Activated CD4-positive, alpha-beta T cell treated with anti-CD3 and anti-CD28 coated beads, Interleukin-2, amount 50 U/mL, for 4 hours (primary cell): ENCODE measurements around the gene HOXA11.

Source experiments
- DNase-seq, 2 experiments: peaks; one replicate each; pipeline ENCODE4 v3.0.0-alpha.2; 2020

HOXA11 gene

DNA sequence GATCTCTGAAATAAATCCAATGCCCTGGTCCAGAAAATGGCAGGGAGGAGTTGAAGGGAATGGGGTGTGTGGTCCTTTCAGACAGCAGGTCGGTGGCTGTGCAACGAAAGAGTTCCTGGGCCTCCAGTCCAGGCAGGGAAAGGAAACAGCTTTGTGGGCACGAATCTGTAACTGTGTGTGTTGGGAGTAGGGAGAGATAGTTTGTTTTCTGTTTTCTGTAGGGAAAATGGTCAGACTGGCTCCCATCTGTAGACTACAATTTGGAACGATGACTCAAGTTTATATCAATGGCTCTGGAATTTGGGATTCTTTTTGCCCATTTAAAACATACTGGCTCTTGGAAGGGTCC is 17.1 kb downstream of the HOXA11 start:
- DNase-seq: no peak

DNA sequence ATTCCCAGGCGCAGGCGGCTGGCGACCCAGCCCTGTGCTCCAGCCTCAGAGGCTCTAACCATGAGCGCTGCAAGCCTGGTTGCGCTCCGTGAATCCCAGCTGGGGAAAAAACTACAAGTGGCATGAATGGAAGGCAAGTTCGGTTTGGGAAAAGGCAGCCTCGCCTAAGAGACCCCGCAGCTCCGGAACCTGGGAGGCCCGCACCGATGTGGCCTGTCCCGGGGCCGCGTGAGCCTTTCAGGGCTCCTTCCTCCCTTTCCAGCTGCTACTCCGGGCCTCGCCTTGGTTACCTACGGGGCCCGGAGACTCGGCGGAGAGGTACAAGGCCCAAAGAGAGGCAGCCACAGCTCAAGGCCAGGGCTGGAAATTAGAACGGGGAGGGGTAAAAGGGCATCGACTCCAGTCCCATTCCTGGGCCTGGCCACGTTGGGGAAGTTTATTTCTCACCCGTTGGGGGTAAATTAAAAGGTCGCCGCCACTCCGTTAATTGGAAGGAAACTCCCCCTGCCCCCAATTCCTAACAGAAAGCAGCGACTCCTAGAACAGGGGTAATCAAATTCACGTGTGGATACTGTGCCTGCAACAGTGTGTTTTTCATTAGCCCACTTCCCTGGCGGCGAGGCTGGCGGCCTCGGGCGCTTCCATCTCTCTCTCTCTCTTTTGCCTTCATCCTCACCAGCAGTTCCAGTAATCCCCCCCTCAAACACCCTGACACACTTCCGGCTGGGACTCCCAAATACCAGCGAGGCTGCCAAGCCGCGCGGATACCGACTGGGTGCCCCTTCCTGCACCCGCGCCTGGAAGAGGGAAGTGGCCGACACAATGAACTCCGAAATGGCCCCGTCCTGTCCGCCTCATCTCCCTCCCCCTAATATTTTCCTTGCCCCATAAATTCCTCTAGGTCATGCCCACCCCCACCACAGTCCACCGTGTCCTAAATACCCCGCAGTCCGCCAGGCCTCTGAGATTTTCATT is 18.2 kb downstream of the HOXA11 start:
- DNase-seq: no peak

DNA sequence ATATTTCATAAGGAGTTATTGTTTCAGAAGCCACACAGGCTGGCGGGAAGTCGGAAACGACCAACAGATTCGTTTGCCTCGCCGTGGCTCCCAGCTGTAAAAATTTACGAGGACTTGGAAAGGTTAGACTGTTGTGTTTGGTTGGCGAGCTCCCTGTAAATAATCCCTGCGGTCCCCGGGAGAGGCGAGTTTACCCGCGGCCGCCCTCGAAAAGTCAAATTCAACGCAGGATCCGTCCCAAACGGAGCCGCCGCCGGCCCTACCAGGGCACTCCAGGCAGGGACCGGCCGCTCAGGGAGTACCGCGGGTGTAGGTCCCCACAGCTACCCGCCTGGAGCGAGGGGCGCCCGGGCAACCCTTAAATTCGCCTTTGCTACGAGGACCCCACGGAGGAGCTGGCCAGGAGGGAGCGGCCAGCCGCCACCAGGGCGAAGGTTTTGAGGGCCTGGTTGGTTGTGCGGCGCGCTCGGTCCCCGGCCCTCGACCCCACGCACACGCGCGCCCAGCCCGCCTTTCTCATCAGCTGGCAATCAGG is 19.0 kb downstream of the HOXA11 start:
- no peak for DNase-seq

DNA sequence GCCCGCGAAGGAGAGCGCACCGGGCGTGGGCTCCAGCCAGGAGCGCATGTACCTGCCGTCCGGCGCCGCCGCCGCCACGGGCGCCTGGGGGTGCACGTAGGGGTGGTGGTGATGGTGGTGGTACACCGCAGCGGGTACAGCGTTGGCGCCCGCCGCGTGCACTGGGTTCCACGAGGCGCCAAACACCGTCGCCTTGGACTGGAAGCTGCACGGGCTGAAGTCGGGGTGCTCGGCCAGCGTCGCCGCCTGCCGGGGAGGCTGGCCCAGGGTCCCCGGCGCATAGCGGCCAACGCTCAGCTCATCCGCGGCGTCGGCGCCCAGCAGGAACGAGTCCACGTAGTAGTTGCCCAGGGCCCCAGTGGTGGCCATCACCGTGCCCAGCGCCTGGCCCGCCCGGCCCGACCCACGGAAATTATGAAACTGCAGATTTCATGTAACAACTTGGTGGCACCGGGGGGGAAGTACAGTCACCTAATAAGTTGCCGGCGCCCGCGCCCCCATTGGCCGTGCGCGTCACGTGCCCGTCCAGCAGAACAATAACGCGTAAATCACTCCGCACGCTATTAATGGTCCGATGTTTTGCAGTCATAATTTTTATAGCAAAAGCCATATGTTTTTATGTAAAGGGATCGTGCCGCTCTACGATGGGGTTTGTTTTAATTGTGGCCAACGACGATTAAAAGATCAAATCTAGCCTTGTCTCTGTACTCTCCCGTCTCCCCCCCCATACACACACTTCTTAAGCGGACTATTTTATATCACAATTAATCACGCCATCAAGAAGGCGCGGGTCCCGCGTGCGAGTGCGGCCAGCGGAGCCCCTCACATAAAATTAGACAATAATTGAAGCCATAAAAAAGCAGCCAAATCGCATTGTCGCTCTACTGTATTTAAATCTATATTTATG is 19.7 kb downstream of the HOXA11 start, which contains the start of gene HOXA9:
HOXA9 (minus strand) TSS at position 449 of the 907 bp plus-strand sequence; CDS start at position 369, 80 bp downstream.
- no peak for DNase-seq

DNA sequence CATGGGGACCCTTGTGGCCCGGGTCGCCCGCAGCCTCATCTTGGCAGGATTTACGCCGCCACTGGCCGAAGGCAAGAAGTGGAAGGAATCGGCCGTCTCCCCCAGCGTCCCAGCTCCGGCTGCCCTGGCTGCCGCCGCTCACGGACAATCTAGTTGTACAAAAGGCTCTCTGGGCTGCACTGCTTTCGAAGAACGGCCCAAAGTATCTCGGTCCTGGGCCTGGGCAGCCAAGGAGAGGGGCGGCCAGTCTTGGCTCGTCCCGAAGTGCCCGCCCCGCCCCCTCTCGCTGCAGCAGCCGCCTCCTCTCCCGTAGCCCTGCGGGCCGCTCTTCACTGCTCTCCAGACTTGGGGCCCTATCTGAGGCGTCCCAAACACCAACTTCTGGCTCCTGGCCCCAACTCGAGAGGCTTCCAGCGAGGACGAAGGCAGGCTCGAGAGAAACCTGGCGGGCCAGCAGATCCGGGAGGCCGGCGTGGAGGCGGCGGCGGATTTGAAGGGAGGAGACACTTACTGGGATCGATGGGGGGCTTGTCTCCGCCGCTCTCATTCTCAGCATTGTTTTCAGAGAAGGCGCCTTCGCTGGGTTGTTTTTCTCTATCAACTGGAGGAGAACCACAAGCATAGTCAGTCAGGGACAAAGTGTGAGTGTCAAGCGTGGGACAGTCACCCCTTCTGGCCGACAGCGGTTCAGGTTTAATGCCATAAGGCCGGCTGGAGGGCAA is 20.5 kb downstream of the HOXA11 start:
- DNase-seq: no peak

DNA sequence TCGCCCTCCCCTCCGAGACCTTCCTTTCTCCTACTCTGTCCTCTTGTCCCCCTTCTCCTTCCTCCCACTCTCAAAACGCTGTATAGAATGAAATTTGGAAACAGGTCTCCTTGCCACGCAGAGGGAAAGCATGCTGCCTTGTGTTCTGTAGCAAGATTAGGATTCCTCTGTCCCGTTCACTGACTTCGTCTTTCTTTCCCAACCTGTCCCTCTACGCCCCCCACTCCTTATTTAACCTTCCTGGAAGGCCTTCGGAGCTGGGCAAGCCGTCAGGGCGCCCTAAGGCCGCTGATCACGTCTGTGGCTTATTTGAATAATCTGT is 21.0 kb downstream of the HOXA11 start:
- no peak for DNase-seq

DNA sequence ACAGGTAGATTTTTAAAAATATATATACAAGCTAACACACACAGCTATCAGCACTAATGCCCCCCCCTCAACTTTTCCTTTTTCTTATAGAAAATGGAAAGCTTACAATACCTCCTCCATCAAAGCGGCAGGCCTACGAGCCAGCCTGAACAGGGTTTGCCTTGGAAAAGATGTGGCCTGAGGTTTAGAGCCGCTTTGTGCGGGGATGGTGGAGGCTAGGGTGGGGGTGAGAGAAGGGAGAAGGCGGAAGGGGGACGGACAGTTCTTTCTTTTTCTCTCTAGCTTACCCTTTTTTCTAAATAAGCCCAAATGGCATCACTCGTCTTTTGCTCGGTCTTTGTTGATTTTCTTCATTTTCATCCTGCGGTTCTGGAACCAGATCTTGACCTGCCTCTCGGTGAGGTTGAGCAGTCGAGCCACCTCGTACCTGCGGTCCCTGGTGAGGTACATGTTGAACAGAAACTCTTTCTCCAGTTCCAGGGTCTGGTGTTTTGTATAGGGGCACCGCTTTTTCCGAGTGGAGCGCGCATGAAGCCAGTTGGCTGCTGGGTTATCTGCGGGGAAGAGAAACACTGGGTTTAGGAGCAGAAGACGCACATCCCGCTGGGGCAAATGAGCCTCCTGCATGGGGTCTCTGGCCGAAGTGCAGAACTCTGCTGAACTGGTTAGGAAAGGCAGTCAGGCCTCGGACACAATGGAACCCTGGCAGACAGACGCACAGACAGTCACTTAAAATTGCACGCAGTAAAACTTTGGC is 21.6 kb downstream of the HOXA11 start:
- no peak for DNase-seq

DNA sequence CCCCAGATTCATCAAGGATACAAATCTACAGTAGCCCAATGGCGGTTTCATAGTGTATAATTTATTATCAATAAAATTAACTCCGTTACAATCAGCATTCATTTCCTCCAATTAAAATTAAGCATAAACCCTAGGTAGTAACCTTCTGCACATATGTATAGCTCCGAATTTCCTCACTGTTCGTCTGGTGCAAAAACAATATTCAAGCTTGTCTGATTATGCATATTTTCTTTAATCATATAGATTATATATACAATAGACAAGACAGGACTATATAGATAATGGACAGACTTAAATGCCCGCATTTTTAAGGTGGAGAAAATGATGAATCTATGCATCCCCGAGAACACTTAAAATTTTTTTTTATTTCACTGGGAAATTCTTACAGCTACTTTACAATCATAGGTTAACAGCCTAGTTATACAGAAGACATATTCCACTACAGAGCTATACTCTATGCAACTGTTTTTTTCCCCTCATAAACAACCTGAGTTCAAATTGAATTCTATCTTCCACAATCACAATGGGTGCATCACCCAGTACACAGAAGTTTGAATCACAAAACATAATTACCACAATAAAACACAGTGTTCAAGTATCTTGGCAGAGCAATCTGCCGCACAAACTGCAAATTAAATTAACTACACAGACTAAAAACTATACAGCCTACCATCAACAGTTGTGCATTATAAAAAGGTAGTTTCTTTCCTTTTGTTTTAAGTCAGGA is 22.3 kb downstream of the HOXA11 start:
- DNase-seq: no peak

DNA sequence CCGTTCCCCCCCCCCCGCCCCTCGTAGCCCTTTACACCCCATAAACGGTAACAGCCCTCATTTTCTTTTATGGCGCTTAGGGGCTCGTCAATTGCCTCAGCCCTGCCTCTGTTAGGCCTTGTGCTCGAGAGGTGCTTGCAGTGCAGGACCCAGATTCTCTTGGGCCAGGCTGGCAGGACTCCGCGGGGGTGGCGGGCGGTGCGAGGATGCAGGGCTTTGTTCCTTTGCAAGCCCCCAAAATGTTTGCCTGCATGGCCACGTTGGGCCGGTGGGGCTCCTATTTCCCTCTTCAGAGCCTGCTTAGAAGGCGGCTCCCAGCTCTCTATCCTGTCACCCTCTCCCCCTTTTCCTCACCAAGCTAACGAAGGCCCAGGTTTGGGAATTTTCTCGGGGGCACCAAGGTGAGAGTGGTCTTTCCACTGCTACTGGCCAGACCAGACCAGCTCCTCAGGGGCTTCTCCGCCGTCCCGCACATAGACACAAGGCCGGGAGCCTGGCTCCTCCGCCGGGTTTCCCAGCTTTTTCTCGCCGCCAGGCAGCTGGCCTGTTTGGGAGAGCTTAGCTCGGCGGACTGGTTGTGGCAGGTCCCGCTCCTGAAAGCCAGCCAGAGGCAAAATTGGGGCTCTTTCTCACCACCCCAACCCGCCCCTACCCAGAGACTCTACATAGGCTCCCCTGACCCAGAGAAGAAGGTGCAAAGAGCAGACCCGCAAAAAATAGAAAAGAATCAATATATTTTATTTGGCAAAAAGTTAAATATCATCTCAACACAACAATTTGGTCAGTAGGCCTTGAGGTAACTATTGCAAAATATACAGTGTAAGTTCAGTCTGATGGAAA is 23.1 kb downstream of the HOXA11 start:
- no peak for DNase-seq

DNA sequence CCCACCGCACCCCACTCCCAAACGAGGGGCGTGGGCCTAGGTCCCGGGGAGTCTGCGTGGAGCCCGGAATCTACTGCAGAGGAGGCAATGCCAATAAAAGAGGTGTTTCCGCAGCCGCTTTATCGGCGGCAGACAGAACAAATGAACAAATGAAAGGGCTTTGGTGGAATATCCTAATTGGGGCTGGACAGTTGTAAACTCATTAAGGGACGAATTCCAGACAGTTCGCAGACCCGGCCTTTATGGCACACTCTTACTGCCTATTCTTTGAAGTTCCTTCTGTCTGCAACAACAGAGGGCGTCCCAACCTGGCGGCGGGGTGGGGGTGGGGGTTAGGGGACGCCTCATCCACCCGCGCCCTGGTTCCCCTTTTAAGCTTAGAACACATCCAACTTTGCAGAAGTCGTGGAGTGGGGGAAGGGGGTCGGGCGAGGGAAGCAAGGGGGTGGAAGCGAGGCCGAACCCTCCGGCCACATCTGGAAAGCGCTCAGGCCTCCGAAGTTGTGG is 23.8 kb downstream of the HOXA11 start:
- DNase-seq: no peak

DNA sequence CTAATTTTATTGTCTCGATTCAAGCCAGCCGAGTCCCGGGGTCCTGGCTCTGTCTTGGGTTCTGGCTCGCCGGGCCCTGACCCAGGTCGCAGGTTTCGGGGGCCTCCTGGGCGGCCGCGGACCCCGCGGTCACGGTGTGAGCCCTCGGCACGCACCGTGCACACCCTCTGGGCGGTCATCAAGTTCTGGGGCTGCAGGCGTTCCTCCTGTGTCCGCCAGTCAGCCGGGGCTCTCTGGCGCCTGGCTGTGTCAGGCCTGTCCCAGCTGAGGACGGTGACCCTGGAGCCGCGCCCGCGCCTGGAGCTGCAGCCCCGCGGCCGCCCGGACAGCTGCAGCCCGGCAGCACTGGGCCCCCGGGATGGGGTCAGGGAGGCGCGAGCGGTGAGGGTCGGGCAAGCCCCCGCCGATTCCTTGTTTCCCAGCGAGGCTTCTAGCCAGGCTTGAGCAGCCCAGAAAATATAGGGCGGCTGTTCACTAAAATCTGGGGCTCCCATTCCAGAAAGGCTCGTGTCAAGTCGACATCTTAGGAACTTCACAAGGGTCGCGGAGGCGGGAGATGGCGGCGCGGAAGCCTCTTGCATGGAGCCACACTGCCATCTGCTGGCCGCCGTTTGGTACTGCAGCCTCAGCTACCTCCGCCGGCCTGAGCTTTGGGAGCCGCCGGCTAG is 24.4 kb downstream of the HOXA11 start:
- peak; percentile 80 to 83 for DNase-seq

DNA sequence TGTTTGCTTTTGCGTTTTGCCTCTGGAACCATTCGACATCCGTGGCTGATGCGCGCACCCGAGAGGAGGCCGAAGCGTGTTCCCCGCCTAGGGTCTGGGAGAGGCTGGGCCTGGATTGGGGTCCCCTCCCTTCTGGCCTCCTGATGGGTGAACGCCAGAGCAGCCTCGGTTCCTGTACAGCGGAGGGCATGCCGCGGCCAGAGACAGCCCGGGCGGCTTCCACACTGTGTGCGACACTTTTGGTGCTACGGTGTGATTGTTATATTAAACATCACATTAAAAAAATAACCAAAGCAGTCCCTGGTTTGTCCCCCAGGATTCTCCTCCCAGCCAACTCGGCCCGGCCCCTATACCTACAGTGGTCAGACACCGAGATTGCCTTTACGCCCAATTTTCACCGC is 24.9 kb downstream of the HOXA11 start:
- no peak for DNase-seq

DNA sequence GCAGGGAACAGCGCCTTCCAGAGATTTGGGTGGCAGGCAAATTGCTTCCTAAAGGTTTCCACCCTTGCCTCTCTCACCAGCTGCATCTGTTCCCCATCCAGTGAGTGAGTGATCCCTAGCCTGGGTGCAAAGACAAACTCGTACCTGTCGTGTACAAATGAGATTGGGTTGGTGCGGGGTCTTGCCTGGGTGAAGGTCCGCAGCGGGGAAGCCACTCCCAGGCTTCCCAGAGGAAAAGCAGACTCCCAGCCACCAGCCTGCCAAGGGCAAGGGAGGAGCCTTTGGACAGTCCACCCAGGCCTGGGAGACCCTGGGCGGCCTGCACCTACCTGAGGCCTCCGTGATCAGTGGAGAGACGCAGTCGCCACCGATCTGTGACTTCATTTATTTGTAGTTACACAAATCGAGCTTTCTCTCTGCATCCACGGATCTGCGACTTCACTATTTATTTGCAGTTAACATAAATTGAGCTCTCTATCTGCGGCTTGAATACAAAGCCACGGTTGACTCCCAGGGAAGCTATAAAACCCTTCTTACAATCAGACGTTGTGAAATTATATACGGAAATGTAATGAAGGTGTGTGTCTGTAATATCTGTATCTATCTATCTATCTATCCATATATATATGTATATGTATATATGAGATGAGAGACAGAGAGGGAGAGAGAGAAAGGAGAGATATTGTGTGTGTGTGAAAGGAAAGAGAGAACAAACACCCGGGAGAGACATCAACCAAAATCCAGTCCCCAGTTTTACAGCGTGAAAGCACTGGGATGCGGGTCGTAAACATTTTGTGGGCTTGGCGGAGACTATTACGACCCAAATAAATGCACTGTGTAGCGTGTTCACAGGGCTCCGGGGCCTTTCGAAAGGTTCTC is 25.5 kb downstream of the HOXA11 start:
- no peak for DNase-seq

DNA sequence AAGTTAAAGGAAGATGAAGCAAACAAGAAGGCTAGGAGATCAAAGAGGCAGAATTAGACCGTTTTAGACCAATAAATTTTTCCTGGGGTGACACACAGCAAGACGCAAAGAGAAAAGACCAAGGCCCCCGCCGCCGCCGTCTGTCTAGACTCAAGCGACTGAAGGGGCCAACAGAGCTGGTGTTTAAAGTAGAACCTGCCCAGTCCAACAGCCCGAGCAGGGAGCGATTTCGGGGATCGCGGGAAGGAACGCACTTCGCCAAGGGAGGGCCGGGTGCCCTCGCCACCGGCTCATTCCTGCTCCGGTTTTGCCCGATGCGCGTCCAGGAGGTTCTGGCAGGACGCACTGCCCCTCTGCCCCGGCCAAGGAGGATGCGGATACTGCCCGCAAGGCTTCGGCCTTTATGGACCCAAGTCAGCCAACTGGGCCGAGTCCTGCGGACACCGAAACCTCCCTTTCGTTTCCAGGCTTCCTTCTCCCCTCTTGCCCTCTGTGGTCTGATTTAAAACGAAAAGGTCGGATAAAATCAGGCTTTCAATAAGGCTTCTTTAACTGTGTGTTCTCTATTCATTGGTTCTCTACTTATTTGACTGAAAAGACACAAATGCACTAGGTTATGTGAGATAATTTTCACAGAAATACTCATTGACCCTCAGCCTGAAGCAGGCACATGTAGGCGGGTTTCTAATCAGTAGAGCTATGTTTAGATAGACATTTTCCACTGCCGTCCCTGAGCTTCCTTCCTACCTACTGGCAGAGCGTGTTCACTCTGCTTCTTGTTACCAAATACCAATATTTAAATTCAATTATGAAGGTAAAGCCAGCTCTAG is 26.4 kb downstream of the HOXA11 start:
- DNase-seq: no peak

DNA sequence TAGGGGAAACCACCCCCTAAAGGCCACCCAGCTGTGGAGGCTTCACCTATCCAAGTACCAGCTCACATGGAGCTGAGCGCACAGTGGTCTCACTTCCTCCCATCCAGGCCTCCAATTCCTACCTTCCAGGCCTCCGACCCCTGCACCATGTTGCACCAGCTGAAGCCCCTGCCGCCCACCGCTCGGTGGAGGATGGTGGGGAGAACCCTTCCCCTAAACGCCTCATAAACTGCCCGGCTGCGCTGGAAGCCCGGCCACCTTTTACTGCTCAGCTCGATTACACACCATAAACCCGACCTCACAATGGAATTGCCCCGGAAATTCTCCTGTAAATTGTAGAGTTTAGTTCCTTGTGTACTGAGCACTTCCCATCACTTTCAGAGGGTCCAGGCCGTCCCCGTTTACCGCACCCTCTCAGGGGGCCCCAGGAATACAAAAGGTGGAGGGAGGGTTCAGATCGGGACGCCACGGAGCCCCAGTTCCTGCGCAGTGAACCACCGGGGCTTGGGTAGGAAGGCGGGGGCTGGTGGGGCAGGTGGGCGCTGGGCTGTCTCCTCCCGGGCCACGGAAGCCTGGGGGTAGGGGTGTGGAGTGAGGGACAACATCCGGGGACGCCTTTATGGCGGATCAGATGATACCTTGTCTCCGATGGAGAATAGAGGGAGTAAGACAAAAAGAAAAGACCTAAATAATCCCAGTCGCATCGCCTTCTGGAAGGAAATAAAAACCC is 27.2 kb downstream of the HOXA11 start:
- DNase-seq: no peak

DNA sequence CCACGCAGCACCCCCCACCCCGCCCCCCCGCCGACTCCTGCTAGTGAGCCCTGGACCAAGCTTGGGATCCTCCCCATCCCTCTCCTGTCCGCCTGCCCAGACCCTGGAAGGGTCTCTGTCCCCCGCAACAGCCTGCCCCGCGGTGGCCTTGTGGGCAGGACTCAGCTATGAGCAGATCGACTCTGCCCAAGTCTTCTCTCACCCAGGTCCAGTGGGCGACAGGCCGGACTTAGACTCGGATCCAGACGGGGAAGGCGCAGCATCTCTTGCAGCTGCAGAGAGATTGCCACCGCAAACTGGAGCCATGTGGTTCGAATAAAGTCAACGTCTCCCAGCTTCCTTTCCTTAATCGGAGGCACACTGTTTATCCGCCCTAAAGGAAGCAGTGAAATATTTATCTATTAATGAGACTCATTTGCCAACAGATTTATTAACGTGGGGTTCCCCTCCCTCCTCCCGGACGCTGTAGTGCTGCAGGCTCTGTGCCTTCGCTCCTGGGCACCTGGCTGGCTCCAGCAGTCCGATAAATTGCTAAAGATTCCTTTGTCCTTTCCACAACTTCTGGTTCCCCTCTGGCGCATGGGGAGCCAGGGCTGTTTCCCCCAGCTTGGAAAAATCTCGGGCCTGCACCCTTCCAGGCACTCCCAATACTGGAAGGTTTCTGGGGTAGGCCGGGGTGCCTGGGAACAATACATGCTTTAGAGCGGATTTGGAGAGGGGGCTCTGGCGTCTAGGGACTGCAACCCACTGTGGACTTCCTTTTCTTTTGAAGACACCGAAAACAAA is 27.9 kb downstream of the HOXA11 start:
- no peak for DNase-seq
